Nephron (organoid): ENCODE measurements around the gene DVL3.

ENCODE experiments used
- H3K27ac Mint-ChIP-seq, 3 experiments: 2 replicates each; pipeline ENCODE4 v1.8.0; 2020; ENCODE audit warnings: mixed read lengths in 3 of 3, mild to moderate bottlenecking in 2 of 3, moderate library complexity in 1 of 3
- H3K27me3 Mint-ChIP-seq: 2 replicates; pipeline ENCODE4 v1.8.0; 2021; ENCODE audit warnings: low read depth, mild to moderate bottlenecking, moderate library complexity, mixed read lengths
- H3K36me3 Mint-ChIP-seq: 2 replicates; pipeline ENCODE4 v1.8.0; 2020; ENCODE audit warnings: low read depth, mixed read lengths
- H3K4me1 Mint-ChIP-seq: 2 replicates; pipeline ENCODE4 v1.8.0; 2020; ENCODE audit warnings: mixed read lengths
- H3K4me3 Mint-ChIP-seq, 3 experiments: 2 replicates each; pipeline ENCODE4 v1.8.0; 2020; ENCODE audit warnings: mild to moderate bottlenecking in 3 of 3, mixed read lengths in 3 of 3, moderate library complexity in 2 of 3
- H3K9me3 Mint-ChIP-seq: 2 replicates; pipeline ENCODE4 v1.8.0; 2020; ENCODE audit warnings: mixed read lengths
- CTCF ChIP-seq, 3 experiments: fragments of 200-600 bp; sonication (generic); IDR thresholded peaks; one replicate each; pipeline ENCODE4 v1.5.0; 2021; ENCODE audit warnings: antibody characterized with exemption in 3 of 3; ENCODE audit not compliant: unreplicated experiment in 3 of 3

DVL3 gene

GRCh38 chr3:184175506-184175905 is 20.3 kb downstream of the DVL3 start:
- Mint-ChIP-seq H3K4me1 (peaks cover 40% of the 10 kb centered on the region), H3K9me3 (no peaks in the 10 kb centered on the region), H3K27ac (peak overlapping the region; percentile 84 to 94 (median 91)), H3K27me3 (no peaks in the 10 kb centered on the region), H3K36me3 (peaks cover 54% of the 10 kb centered on the region), H3K4me3 (peak overlapping the region; percentile 94 to 99 (median 97))
- TF ChIP-seq CTCF (IDR thresholded peaks at IDR 0.05; ENCODE audit: unreplicated experiment in 3 of 3), result no peak

GRCh38 chr3:184175981-184176376 is 20.8 kb downstream of the DVL3 start:
- no peaks in the 10 kb centered on the region for H3K27me3 Mint-ChIP-seq
- H3K36me3 Mint-ChIP-seq, result peaks cover 55% of the 10 kb centered on the region
- H3K4me1 Mint-ChIP-seq, result peaks cover 40% of the 10 kb centered on the region
- H3K9me3 Mint-ChIP-seq, result no peaks in the 10 kb centered on the region
- TF ChIP-seq CTCF (IDR thresholded peaks at IDR 0.05; ENCODE audit: unreplicated experiment in 3 of 3), result no peak
- peak overlapping the region; percentile 94 to 99 (median 97) for H3K4me3 Mint-ChIP-seq
- H3K27ac Mint-ChIP-seq, result peak overlapping the region; percentile 91 to 94 (median 94)

- H3K9me3 Mint-ChIP-seq, result no peaks in the 10 kb centered on the region
- peaks cover 40% of the 10 kb centered on the region for H3K4me1 Mint-ChIP-seq
- H3K4me3 Mint-ChIP-seq, result peak overlapping the region; percentile 94 to 99 (median 97)
Observed at GRCh38 chr3:184176377-184177330, 21.5 kb downstream of the DVL3 start.

GRCh38 chr3:184177331-184177731 is 22.2 kb downstream of the DVL3 start:
- H3K27ac Mint-ChIP-seq, result peak overlapping the region; percentile 91 to 94 (median 94)
- H3K4me3 Mint-ChIP-seq, result peak overlapping the region; percentile 94 to 99 (median 97)
- peaks cover 53% of the 10 kb centered on the region for H3K36me3 Mint-ChIP-seq
- TF ChIP-seq CTCF (IDR thresholded peaks at IDR 0.05; ENCODE audit: unreplicated experiment in 3 of 3), result no peak
- no peaks in the 10 kb centered on the region for H3K27me3 Mint-ChIP-seq
- no peaks in the 10 kb centered on the region for H3K9me3 Mint-ChIP-seq
- peaks cover 40% of the 10 kb centered on the region for H3K4me1 Mint-ChIP-seq

More at GRCh38 chr3:184176377-184177330, 21.5 kb downstream of the DVL3 start:
- Mint-ChIP-seq H3K36me3 (peaks cover 55% of the 10 kb centered on the region), H3K27me3 (no peaks in the 10 kb centered on the region), H3K27ac (peak overlapping the region; percentile 91 to 94 (median 94))
- no peak for TF ChIP-seq CTCF (IDR thresholded peaks at IDR 0.05; ENCODE audit: unreplicated experiment in 3 of 3)

- Mint-ChIP-seq H3K4me1 (peaks cover 40% of the 10 kb centered on the region), H3K36me3 (peaks cover 55% of the 10 kb centered on the region), H3K27ac (peak overlapping the region in 1 of 3 experiments; percentile 76), H3K4me3 (peak overlapping the region; percentile 94 to 99 (median 97)), H3K27me3 (no peaks in the 10 kb centered on the region), H3K9me3 (no peaks in the 10 kb centered on the region)
- no peak for TF ChIP-seq CTCF (IDR thresholded peaks at IDR 0.05; ENCODE audit: unreplicated experiment in 3 of 3)
Observed at GRCh38 chr3:184177767-184178306, 22.7 kb downstream of the DVL3 start.
